Inflammatory macrophage treated with lipopolysaccharide for 4 hours (primary cell): ENCODE data around the gene S100B.

Experiments
- DNase-seq: peaks from one replicate; pipeline ENCODE4 v3.0.0-alpha.2; 2020

S100B gene

DNA sequence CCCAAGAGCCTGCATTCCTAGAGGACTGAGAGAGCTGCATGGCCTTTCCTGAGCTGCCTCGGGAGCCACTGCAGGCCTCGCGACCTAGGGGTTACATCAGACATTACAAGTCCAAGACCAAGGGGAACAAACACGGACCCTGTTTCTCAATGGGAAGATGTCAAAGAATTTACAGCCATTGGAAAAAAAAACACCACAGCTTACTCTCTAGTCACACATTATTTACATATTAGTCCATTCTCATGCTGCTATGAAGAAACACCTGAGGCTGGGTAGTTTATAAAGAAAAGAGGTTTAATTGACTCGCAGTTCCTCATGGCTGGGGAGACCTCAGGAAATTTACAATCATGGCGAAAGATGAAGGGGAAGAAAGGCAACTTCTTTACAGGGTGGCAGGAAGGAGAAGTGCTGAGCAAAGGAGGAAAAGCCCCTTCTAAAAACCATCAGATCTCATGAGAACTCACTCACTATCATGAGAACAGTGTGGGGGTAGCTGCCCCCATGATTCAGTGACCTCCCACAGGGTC, 22.2 kb upstream of the S100B start:
- DNase-seq, result peak; percentile 91

DNA sequence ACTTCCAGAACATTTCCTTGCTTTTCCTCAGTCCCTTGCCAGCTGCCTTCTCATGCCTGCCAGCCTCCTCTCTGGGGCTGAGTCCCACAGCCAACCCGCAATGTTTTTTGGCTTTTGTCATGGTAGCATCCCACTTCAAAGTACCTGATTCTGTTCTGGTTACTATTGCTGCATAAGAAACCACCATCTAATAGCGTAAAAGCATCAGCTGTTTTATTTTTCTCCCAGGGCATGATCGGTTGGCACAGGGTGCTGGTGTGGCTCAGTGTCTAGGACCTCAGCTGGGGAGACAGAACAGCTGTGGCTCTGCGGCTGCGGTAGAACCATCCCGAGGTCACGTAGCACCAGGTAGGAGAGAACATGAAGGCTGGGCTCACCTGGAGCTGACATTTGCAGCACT, 21.7 kb upstream of the S100B start:
- DNase-seq, result no peak

DNA sequence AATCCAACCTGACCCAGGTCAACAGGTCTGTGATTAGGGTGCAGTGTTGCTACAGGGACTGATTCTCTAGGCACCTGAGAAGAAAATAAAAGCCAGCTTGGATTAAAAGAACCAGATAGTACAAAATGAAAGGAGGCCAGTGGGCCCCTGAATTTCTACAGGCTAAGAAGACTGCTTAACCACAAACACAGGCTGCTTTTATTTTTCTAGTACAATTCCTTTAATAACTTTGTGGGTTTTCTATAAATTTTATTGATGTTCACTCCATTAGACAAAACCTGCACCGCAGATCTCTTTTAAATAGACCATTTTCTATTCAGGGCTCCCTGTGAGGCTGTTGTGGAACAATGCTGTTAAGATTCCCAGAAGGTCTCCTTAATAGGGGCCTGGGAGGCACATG, 20.9 kb upstream of the S100B start:
- DNase-seq, result no peak

DNA sequence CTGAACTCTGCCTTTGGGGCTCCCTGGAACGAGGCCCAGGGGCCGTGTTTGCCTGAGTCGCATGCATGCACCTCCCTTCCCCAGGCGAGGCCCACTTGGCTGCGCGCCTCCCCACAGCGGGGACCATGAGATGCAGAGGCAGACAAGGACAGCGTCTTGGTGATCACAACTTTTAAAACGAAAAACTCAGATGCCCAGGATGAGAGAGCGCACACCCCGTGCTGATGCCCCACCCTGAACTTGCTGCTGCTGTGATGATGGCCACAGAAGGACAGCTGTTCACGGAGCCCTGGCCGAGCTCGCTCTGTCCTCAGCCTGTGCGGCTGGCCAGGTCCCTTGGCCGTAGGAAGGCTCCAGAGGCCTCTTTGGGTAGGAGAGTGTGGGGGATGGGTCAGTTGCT, 19.2 kb upstream of the S100B start:
- no peak for DNase-seq

DNA sequence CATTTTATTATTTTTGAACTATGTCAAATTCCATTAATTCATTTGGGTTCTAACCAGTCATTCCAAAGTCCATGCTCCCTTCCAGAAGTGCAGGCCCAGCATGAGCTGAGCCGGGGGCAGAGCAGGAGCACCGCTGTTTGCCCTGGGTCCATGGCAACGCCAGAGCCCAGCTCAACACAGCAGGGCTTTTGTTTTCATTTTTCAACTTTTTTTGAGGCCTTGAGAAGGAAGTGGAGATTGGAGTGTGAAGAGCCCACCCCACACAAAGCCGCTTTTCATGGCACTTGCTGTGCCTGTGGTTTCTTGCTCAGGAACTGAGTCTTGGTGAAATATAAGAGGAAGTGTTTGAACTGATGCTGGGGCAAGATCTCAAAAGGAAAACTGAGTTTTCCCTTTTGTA, 17.3 kb upstream of the S100B start:
- DNase-seq, result peak; percentile 87

DNA sequence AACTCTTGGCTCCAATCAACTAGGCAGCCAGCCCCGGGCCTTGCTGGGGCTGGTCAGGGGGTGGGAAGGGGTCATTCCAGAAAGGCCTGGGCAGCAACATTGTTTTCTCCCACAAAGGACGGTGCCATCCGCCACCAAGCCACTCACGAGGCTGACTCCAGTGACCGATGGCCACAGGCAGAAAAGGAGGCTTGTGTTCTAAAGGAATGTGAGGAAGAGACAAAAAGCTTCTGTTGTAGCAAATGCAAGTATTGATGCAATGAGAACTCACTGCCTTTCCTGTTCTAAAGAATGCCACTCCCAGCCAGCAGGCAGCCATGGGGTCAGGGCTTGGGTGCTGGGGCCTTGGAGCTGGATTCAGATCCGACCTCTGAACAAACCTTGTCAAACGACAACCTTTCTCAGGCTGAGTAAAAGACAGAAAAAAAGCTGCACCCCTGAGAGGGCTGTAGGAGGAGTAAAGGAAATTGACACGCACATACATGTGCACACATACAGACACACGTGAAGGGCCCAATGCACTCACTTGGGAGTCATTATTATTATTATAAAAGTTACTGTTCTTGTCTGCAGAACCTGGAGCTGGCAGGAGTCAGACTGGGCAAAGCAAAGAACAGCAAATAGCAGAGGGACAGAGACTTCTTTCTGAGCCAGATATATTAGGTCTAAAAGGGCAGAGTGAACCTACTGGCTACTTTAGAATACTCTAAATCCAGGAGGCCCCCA, 16.7 kb upstream of the S100B start:
- no peak for DNase-seq

DNA sequence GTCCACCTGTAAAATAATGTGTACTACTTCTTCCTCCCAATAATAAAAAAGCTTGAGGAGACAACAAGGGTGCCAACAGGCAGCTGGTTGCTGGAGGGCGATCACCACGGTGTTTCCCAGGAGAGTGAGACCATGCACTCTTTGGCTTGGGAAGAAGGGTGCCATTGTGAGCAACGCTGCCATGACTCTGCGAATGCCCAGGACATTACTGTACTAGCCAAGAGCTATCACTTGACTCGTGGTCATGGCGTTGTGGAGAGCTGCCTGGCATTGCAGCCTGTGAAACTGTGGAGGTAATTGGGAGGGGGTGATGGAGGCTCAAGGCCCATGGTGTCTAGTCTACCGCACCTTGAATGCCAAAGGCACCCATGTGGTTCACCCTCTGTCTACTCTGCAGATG, 16.0 kb upstream of the S100B start:
- no peak for DNase-seq

DNA sequence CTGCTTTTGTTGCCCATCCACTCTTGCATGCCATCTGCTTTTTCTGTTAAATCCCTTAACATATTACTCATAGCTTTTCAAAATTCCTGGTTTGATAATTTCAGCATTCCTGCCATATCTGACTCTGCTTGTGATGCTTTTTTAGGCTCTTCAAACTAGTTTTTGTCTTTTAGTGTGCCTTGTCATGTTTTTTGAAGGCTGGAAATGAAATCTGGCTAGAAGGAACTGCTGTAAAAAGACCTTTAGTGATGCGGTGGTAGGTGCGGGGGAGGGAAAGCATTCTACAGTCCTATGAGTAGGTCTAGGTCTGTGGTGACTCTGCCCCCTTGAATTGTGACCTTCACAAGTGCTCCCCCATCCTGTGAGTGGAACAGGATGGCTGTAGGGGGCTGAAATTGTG, 15.0 kb upstream of the S100B start:
- DNase-seq, result no peak

DNA sequence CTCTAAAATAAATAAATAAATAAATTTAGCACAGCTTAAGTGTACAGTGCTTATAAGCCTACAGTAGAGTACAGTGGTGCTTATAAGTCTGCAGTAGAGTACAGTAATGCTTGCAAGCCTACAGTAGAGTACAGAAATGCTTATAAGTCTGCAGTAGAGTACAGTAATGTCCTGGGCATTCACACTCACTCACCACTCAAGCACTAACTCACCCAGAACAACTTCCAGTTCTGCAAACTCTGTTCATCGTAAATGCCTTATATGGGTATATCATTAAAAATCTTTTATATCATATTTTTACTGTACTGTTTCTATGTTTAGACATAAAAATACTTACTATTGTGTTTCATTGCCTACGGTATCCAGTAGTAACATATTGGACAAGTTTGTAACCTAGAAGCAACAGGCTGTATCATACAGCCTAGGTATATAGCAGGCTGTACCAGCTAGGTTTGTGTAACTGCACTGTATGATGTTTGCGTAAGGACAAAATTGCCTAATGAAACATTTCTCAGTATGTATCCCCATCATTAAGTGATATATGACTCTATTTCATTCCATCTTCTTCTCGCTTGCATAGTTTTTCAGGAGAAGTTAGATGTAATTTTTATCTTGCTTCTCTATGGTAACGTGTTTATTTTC, 14.0 kb upstream of the S100B start:
- peak; percentile 31 for DNase-seq

DNA sequence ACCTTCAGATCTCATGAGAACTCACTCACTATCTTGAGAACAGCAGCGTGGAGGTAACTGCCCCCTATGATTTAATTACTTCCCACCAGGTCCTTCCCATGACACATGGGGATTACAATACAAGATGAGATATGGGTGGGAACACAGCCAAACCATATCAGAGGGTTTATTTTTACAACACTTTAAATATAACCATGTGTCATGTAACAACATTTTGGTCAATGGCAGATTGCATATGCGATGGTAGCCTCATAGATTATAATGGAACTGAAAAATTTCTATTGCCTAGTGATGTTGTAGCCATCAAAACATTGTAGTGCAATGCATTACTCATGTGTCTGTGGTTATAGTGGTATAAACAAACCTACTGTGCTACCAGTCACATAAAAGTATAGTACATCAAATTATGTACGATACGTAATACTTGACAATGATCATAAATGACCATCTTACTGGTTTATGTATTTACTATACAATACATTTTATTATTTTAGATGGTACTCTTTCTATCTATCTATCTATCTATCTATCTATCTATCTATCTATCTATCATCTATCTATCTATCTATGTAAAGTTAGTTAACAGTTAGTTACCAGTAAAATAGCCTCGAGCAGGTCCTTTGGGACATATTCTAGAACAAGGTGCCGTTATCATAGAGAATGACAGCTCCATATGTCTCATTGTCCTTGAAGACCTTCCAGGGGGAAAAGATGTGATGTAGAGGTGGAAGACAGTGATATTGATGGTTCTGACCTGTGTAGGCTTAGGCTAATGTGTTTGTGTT, 12.6 kb upstream of the S100B start:
- peak; percentile 19 for DNase-seq

DNA sequence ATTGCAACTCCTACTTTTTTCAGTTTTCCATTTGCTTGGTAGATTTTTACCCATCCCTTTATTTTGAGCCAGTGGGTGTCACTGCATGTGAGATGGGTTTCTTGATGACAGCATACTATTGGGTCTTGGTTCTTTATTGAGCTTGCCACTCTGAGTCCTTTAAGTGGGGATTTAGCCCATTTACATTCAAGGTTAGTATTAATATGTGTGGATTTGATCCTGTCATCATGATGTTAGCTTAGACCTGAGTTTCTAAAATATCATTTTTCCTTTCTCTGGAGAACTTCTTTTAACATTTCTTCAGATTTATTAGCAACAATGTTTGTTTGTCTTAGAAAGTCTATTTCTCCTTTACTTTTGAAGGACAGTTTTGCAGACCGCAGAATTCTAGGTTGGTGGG, 11.8 kb upstream of the S100B start:
- no peak for DNase-seq

DNA sequence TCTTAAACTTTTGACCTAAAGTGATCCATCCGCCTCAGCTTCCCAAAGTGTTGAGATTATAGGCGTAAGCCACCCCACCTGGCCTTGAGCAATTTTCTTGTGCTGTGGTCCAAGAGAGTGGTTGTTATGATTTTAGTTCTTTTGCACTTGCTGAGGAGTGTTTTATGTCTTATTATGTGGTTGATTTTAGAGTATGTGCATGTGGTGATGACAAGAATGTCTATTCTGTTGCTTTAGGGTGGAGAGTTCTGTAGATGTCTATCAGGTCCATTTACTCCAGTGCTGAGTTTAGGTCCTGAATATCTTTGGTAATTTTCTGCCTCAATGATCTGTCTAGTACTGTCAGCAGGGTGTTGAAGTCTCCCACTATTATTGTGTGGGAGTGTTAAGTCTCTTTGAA, 11.2 kb upstream of the S100B start:
- DNase-seq, result no peak

DNA sequence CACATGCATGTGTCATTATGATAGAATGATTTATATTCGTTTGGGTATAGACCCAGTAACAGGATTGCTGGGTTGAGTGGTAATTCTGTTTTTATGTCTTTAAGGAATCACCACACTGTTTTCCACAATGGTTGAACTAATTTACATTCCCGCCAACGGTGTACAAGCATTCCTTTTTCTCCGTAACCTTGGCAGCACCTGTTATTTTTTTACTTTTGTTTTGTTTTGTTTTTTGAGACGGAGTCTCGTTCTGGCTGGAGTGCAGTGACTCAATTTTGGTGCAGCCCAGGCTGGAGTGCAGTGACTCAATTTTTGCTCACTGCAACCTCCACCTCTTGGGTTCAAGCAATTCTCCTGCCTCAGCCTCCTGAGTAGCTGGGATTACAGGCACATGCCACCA, 8.5 kb upstream of the S100B start:
- DNase-seq, result no peak

DNA sequence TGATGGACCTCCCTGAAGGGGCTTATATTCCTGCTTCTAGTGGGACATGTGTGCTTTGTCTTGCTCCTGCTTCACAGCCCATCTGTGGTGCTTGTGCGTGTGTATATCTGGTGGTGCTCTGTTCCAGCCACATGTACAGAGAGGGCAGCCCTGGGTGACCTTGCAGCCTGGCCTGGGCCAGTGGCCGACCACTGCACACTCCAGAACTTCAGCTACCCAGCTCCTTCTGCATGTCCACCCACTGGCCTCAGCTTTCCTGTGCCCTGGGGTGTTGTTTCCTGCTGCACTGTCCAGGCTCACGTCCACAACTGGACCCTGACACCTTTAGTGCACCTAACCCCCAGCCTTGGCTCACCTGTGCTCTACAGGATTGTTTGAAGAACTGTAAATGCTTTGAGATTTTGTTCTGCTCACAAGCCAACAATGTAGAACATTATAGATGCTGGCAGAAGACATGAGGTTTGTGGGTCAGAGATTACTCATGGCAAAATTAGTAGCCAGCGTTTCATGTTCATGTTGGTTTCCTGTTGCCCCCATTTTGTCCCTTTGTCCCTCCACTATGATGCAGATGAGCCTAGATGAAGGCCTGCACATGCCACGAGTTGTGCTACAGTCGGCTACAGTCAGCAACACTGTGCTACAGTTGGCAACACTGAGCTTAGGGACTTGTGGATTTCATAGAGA, 5.3 kb upstream of the S100B start:
- DNase-seq, result no peak

DNA sequence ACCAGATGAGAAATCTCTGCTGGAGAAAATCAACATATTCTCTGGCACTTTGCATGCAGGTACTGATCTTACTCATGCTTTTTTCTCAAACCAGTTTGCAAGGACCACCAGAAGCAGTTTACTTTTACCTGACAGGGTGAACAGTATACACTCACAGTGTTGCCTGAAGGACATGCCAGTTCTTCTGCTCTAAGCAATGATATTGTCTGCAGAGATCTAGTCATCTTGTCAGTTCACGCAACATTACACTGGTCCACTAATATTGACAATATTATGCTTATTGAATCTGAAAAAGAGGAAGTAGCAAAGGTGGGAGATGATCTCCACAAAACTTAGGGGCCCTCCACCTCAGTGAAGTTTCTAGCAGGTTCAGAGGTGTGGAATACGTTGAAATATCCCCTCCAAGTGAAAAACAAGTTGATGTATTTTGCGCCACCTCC, 3.8 kb upstream of the S100B start:
- no peak for DNase-seq

DNA sequence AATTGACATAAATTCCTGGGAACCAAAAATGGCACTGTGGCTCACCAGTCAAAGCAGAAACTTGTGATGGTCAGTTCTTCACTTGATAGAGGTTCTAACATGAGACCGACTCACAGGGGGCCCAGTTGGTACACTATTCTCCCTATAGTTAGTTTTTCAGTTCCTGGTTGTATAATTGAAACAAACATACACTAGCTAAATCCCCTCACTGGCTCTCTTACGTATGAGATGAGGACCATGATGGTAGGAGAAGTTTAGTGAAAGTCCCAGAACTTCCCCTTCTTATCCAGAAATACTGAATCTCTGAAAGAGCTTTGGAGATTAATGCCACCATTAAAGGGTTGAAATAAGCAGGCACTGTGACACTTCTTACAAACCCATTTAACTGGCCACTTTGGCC, 2.8 kb upstream of the S100B start:
- DNase-seq, result peak; percentile 44

DNA sequence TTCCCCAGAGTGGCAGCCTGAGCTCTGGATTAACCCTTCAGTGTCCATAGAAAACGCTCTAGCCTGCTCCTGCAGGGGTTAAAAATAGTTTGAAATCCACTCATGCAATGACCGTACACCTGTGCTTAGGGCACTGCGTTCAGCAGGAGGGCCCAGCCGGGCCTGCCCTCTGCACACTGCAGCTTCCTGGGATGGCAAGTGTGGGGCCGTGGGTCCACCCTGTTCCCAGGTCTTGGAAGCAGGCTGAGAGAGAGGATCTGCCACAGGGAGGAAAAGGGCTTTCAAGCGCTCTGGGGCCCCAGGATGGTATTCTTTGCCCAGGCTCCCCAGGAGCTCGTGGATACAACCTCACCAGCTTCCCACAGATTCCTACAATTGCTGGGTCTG, 1.5 kb upstream of the S100B start:
- DNase-seq, result no peak

DNA sequence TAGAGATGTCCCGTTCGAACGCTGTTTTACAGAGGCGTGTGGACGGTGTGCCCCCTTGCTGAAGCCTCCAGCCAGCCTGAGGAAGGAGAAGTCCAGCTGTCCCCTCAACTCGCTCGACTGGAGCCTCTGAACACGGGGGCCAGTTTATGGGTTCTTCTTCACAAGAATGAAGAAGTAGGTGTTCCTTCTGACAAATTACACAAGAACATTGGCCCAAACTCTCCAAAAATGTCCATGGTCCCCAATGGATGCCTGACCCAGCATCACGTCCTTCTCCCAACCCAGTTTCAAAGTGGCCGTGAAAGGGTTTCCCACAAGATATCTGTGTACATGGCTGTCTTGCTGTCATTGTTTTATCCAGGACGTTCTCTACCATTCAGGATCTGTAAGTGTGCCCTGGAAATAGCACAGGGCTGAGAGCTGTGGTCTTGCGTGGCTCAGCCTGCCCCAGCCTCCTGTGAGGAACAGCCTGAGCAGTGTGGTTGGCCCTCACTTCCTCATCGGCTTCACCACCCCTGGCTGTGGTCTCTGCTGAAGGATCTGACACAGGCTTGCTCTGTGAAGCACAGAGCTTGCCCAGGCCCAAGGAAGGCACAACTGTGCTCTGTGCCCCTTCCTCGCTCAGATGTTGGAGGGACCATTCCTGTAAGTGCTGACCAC, 1.0 kb upstream of the S100B start:
- DNase-seq, result peak; percentile 76

DNA sequence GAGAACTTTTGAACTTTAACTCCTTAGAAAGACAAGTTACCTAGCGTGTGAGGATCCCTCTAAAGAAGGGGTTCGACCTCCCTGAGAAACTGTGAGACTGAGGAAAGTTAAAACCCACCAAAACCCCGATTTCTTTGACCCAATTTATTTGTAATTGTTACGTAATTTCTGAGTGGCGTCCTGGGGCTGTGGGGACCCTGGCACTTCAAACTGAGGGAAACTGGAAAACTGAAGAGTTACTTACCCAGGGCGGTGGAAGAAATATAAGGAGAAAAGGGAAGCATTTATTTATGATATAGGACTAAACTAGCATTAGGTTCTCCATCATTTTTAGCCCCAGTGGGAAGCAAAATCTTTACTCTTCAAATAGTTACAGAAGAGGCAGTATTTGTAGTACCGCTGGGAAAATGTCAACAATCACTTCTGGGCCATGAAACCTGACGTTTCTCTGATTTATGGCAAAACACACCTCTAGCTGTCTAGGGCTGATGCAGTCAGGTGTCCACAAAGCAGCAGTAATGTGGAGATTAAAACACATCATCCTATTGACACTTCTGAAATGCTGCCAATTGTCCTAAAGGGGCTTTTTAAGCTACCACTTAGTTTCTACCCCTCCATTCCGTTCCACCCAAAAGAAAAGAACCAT, 430 bp downstream of the S100B start:
- DNase-seq, result no peak

DNA sequence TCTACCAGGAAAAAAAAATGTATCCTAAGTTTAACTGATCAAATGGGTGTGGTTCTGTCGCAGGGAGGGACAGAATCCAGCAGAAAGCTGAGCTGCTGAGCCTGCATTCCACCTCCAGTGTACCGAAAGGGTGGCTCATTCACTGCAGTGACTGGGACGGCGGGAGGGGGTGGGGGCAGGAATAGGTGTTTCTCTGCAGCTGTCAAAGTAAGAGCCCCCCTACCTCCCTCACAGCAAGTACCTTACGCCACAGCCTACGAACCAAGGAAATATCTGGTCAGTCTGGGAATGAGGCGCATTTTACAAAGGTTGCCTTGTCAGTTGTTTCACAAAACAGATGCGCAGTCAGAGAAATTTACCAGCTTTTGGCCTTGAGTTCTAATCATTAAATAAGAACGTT, 1.7 kb downstream of the S100B start:
- no peak for DNase-seq

DNA sequence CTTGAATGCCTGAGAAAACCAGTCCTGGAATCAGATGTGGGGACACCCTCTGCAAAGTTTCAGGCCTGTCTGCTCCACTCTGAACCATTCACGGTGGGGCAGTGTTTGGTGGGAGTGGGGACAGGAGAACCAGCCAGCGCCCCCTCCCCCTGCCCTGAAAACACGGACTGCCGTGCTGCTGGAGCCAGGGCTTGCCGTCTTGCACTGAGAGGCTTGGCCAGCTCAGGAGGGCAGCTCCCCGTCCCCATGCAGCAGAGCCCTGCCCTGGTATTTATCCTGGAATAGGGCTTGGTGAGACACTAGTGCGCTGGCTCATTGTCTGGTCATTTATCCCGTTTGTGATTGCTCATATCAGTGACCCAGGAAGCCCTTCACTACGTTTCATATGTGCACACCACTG, 3.9 kb downstream of the S100B start:
- no peak for DNase-seq

DNA sequence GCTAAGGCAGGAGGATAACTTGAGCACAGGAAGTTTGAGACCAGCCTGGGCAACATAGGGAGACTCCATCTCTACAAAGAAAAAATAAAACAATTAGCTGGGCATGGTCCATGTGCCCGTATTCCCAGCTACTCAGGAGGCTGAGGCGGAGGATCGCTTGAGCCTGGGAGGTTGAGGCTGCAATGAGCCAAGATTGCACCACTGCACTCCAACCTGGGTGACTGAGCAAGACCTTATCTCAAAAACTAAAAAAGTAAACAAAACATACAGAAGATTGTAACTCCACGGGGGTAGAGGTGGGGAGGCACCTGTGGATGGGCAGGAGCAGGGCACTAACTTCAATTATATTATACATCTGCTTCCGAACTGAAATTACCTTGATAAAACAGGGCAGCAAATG, 4.6 kb downstream of the S100B start:
- no peak for DNase-seq
